AG04449 (cell line): Measurements from ENCODE around the gene B4GALNT4.
"Not testable (repeated sequence)": the region's sequence is repeated elsewhere in the genome, so short reads cannot be mapped to it uniquely, and the experiment has no call there.

Experiments
- CTCF ChIA-PET: fragments of 350-600 bp; formaldehyde crosslinking; extraction: SDS; loops from one replicate; lab custom pipeline; 2021; ENCODE audit warnings: antibody characterized with exemption; lab: Yijun Ruan, JAX
- POLR2A ChIA-PET: fragments of 400-600, 350-600 bp; formaldehyde crosslinking; extraction: SDS; loops from one replicate; lab custom pipeline; 2020; ENCODE audit warnings: antibody characterized with exemption, inconsistent platforms; lab: Yijun Ruan, JAX
- DNase-seq: peaks from one replicate; pipeline ENCODE4 v3.0.0-alpha.2; 2010; ENCODE audit warnings: low read depth, low spot score
- H3K4me3 ChIP-seq: 2 replicates; pipeline ENCODE4 v1.5.1; 2011; ENCODE audit warnings: low read depth, mild to moderate bottlenecking, control low read depth, low read length
- TF ChIP-seq, protein P1 (sequence below): IDR thresholded peaks from one replicate; pipeline ENCODE4 v1.5.1; 2011; ENCODE audit warnings: mild to moderate bottlenecking, moderate library complexity, low read length, control low read depth, inconsistent platforms; ENCODE audit not compliant: insufficient read depth; ENCODE audit errors: missing control alignments

The B4GALNT4 gene

DNA sequence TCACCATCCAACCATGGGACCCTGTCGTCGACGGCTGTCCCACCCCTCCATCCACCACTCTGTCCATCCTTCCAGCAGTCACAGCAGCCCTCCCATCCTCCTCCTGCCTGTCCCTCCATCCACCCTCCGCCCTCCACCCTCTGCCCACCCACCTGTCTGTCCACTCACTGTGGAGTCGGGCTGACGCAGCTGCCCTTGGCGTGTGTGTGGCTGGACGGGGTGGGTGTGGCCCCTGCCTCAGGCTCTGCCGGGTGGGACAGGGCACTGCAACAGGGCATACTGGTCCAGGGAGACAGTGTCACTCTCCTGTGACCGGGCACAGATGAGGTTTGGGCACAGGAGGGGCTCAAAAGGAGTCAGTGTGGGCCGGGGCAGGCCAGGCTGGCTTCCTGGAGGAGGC lies 26.6 kb downstream of the B4GALNT4 start:
- CTCF ChIA-PET = interaction anchor here (1.2 to 2.7 kb wide), 7 partner anchors 11 to 145 kb away, joined by 3 to 23 read pairs (median 5); no protein-coding TSS in a partner anchor
- POLR2A ChIA-PET = interaction anchor here (0.8 to 1.8 kb wide), 2 partner anchors 11 to 189 kb away, joined by 4 to 7 read pairs; partner anchors contain the start of genes BET1L and RIC8A
- DNase-seq = no peak
- H3K4me3 ChIP-seq = no peak overlapping the region
- TF ChIP-seq, protein P1, sequence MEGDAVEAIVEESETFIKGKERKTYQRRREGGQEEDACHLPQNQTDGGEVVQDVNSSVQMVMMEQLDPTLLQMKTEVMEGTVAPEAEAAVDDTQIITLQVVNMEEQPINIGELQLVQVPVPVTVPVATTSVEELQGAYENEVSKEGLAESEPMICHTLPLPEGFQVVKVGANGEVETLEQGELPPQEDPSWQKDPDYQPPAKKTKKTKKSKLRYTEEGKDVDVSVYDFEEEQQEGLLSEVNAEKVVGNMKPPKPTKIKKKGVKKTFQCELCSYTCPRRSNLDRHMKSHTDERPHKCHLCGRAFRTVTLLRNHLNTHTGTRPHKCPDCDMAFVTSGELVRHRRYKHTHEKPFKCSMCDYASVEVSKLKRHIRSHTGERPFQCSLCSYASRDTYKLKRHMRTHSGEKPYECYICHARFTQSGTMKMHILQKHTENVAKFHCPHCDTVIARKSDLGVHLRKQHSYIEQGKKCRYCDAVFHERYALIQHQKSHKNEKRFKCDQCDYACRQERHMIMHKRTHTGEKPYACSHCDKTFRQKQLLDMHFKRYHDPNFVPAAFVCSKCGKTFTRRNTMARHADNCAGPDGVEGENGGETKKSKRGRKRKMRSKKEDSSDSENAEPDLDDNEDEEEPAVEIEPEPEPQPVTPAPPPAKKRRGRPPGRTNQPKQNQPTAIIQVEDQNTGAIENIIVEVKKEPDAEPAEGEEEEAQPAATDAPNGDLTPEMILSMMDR = no peak

DNA sequence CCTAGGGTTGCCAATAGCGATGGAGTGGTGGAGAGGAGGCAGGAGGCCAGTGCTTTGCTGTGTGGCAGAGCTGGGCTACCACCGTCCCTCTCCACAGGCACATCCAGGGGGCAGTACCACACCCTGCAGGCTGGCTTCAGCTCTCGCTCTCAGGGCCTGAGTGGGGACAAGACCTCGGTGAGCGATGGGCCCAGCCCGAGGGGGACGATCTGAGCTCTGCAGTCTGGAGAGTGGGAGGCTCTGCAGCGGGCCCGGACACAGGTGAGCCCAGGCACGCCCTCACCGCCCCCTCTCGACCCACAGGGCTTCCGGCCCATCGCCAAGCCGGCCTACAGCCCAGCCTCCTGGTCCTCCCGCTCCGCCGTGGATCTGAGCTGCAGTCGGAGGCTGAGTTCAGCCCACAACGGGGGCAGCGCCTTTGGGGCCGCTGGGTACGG lies 27.2 kb downstream of the B4GALNT4 start:
- H3K4me3 ChIP-seq = no peak overlapping the region; the same call in 1 of the 2 replicates
- TF ChIP-seq, protein P1 = peak; percentile 38
- CTCF ChIA-PET = interaction anchor here (1.0 to 2.7 kb wide), 10 partner anchors 9 to 188 kb away, joined by 3 to 23 read pairs (median 5); no protein-coding TSS in a partner anchor
- DNase-seq = no peak
- POLR2A ChIA-PET = interaction anchor here (0.8 to 1.8 kb wide), 2 partner anchors 10 to 189 kb away, joined by 4 to 7 read pairs; partner anchors contain the start of genes BET1L and RIC8A

DNA sequence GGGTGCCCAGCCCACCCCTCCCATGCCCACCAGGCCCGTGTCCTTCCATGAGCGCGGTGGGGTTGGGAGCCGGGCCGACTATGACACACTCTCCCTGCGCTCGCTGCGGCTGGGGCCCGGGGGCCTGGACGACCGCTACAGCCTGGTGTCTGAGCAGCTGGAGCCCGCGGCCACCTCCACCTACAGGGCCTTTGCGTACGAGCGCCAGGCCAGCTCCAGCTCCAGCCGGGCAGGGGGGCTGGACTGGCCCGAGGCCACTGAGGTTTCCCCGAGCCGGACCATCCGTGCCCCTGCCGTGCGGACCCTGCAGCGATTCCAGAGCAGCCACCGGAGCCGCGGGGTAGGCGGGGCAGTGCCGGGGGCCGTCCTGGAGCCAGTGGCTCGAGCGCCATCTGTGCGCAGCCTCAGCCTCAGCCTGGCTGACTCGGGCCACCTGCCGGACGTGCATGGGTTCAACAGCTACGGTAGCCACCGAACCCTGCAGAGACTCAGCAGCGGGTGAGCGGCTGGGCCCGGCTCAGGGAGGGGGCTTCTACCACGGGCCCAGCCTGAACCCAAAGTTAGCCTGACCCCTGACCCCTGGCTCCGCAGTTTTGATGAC lies 27.7 kb downstream of the B4GALNT4 start:
- POLR2A ChIA-PET = interaction anchor here (0.6 to 1.8 kb wide), 2 partner anchors 10 to 91 kb away, joined by 3 to 7 read pairs; no protein-coding TSS in a partner anchor
- no peak for DNase-seq
- TF ChIP-seq, protein P1 = peak; percentile 71
- CTCF ChIA-PET = interaction anchor here (1.0 to 2.7 kb wide), 10 partner anchors 9 to 189 kb away, joined by 3 to 23 read pairs (median 5); no protein-coding TSS in a partner anchor
- peak overlapping the region; percentile 29; the same call in 1 of the 2 replicates for H3K4me3 ChIP-seq

DNA sequence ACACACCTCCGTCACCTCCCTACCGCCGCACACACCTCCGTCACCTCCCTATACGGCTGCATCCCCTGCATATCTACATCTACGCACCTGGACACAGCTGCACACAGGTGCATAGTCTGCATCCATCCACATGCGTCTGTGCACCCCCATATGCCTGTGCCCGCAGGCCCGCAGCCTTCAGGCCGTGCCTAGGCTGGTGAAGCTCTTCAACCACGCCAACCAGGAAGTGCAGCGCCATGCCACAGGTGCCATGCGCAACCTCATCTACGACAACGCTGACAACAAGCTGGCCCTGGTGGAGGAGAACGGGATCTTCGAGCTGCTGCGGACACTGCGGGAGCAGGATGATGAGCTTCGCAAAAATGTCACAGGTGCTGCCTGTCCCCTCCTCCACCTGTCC lies 29.5 kb downstream of the B4GALNT4 start:
- no peak for DNase-seq
- POLR2A ChIA-PET = no interaction called here
- CTCF ChIA-PET = no interaction called here
- TF ChIP-seq, protein P1 = no peak
- H3K4me3 ChIP-seq = no peak overlapping the region

DNA sequence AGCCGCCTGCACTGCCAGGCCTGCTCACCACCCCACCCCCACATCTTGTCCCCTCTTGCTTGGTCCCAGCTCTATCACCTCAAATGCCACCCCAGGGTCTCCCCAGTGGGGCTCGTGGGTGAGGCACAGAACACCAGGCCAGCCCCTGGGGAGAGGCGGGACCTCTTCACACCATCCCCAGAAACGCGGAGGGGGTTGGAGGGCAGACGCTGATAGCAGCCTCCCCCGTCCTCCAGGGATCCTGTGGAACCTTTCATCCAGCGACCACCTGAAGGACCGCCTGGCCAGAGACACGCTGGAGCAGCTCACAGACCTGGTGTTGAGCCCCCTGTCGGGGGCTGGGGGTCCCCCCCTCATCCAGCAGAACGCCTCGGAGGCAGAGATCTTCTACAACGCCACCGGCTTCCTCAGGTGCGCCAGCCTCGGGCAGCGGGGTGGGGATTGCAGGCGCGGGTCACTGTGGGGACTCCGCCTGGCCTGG lies 30.5 kb downstream of the B4GALNT4 start:
- DNase-seq = no peak
- ChIA-PET CTCF (no interaction called here), POLR2A (no interaction called here)
- H3K4me3 ChIP-seq = no peak overlapping the region
- TF ChIP-seq, protein P1 = no peak

DNA sequence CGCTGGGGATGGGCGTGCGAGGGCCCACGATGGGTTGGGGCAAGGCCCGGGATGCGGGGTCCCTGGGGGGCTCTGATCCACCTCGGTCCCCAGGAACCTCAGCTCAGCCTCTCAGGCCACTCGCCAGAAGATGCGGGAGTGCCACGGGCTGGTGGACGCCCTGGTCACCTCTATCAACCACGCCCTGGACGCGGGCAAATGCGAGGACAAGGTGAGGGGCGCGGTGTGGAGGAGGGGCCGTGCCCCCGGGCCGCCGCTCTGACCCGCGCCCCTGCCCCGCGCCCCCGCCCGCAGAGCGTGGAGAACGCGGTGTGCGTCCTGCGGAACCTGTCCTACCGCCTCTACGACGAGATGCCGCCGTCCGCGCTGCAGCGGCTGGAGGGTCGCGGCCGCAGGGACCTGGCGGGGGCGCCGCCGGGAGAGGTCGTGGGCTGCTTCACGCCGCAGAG lies 31.0 kb downstream of the B4GALNT4 start:
- CTCF ChIA-PET = no interaction called here
- H3K4me3 ChIP-seq = no peak overlapping the region
- no peak for DNase-seq
- POLR2A ChIA-PET = no interaction called here
- TF ChIP-seq, protein P1 = no peak

DNA sequence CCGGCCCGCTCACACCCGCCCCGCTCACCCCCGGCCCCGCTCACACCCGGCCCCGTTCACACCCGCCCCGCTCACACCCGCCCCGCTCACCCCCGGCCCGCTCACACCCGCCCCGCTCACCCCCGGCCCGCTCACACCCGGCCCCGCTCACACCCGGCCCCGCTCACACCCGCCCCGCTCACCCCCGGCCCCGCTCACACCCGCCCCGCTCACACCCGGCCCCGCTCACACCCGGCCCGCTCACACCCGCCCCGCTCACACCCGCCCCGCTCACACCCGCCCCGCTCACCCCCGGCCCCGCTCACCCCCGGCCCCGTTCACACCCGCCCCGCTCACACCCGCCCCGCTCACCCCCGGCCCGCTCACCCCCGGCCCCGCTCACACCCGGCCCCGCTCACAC lies 31.9 kb downstream of the B4GALNT4 start:
- DNase-seq, POLR2A ChIA-PET, H3K4me3 ChIP-seq, CTCF ChIA-PET: not testable (repeated sequence)
